Measurements from ENCODE around the gene SPATA32. TPM values are rescaled to one million over a fixed set of nuclear protein-coding genes. Genes with fewer than 3 reads are reported as not detected.

Gene SPATA32
- total RNA-seq, 4 donors from 2014 or later: not detected

- no peaks in the 10 kb centered on the region for H3K27me3 ChIP-seq
- no peak overlapping the region for H3K4me3 ChIP-seq
- no peaks in the 10 kb centered on the region for H3K36me3 ChIP-seq
- H3K27ac ChIP-seq: no peak overlapping the region
- peaks cover 0 to 3% of the 10 kb centered on the region in 2 donors for H3K4me1 ChIP-seq
- no peaks in the 10 kb centered on the region for H3K9me3 ChIP-seq
- intact Hi-C loops (cut with DNase I; ENCODE audit: low total_unique reads): no loop called here
- TF ChIP-seq CTCF (IDR thresholded peaks at IDR 0.05) (no peak), POLR2A (IDR thresholded peaks at IDR 0.05) (no peak)
- DNase-seq: no peak
Observed at GRCh38 chr17:45284176-45285140, 22.6 kb upstream of the SPATA32 start.

GRCh38 chr17:45283711-45284110 lies 21.8 kb upstream of the SPATA32 start:
- intact Hi-C loops (cut with DNase I; ENCODE audit: low total_unique reads): no loop called here
- no peak overlapping the region for H3K4me3 ChIP-seq
- no peaks in the 10 kb centered on the region for H3K27me3 ChIP-seq
- H3K9me3 ChIP-seq: no peaks in the 10 kb centered on the region
- no peak for TF ChIP-seq CTCF (IDR thresholded peaks at IDR 0.05)
- H3K4me1 ChIP-seq: no peaks in the 10 kb centered on the region
- H3K27ac ChIP-seq: no peak overlapping the region
- DNase-seq: no peak
- H3K36me3 ChIP-seq: no peaks in the 10 kb centered on the region

GRCh38 chr17:45282683-45283644 lies 21.1 kb upstream of the SPATA32 start:
- peak in 1 of 2 donors; percentile 42 for DNase-seq
- TF ChIP-seq CTCF (IDR thresholded peaks at IDR 0.05) (no peak), POLR2A (IDR thresholded peaks at IDR 0.05) (no peak)
- intact Hi-C loops (cut with DNase I; ENCODE audit: low total_unique reads): no loop called here
- H3K9me3 ChIP-seq: no peaks in the 10 kb centered on the region
- H3K27ac ChIP-seq: no peak overlapping the region
- peaks cover 0 to 7% of the 10 kb centered on the region in 2 donors for H3K4me1 ChIP-seq
- no peak overlapping the region for H3K4me3 ChIP-seq
- no peaks in the 10 kb centered on the region for H3K36me3 ChIP-seq
- H3K27me3 ChIP-seq: no peaks in the 10 kb centered on the region

GRCh38 chr17:45279898-45280297 lies 18.0 kb upstream of the SPATA32 start:
- intact Hi-C loops (cut with DNase I; ENCODE audit: low total_unique reads): loop anchor here (5.0 kb wide), 1 partner anchor 107 kb away; no protein-coding TSS in a partner anchor
- DNase-seq: no peak
- Histone ChIP-seq H3K9me3 (no peaks in the 10 kb centered on the region), H3K27ac (no peak overlapping the region), H3K4me1 (peaks cover 0 to 15% of the 10 kb centered on the region in 2 donors), H3K36me3 (no peaks in the 10 kb centered on the region), H3K4me3 (no peak overlapping the region), H3K27me3 (no peaks in the 10 kb centered on the region)
- no peak for TF ChIP-seq CTCF (IDR thresholded peaks at IDR 0.05)
- no peak for TF ChIP-seq POLR2A (IDR thresholded peaks at IDR 0.05)

Data from uterus (tissue), 4 donors.